Stimulated activated CD8-positive, alpha-beta memory T cell treated with anti-CD3 and anti-CD28 coated beads, Interleukin-12 subunit alpha, Interleukin-12 subunit beta, amount 100 ng/mL, for 4 hours (primary cell): ENCODE data around the gene BACE1.
"Not testable (repeated sequence)": the region's sequence is repeated elsewhere in the genome, so short reads cannot be mapped to it uniquely, and the experiment has no call there.

ENCODE experiments used
- DNase-seq: peaks from one replicate; pipeline ENCODE4 v3.0.0-alpha.2; 2020; ENCODE audit warnings: low read depth

Gene BACE1

GRCh38 chr11:117316197-117316961 is at the start of gene BACE1:
Gene BACE1 (minus strand): TSS chr11:117316256. CDS start chr11:117315795, 461 bp downstream.
- no peak for DNase-seq

GRCh38 chr11:117361432-117361831 is 45.4 kb upstream of the BACE1 start:
- DNase-seq = no peak

- no peak for DNase-seq
Measured at GRCh38 chr11:117356126-117356890, 40.3 kb upstream of the BACE1 start.

GRCh38 chr11:117354550-117354949 is 38.5 kb upstream of the BACE1 start:
- DNase-seq = no peak

- DNase-seq = no peak
Measured at GRCh38 chr11:117345039-117345438, 29.0 kb upstream of the BACE1 start.

- DNase-seq = no peak
Measured at GRCh38 chr11:117337076-117337475, 21.0 kb upstream of the BACE1 start.

GRCh38 chr11:117335399-117335798 is 19.3 kb upstream of the BACE1 start:
- no peak for DNase-seq

- DNase-seq = no peak
Measured at GRCh38 chr11:117334896-117335295, 18.8 kb upstream of the BACE1 start.

- no peak for DNase-seq
Measured at GRCh38 chr11:117333917-117334316, 17.9 kb upstream of the BACE1 start.

GRCh38 chr11:117332843-117333242 is 16.8 kb upstream of the BACE1 start:
- DNase-seq = no peak

GRCh38 chr11:117328375-117329010 is 12.4 kb upstream of the BACE1 start:
- DNase-seq = no peak

GRCh38 chr11:117327567-117328374 is 11.7 kb upstream of the BACE1 start, which contains the start of gene CEP164:
Gene CEP164 (plus strand): TSS chr11:117327854. CDS start chr11:117338587, 10,733 bp downstream.
- peak; percentile 90 for DNase-seq

GRCh38 chr11:117327255-117327566 is 11.2 kb upstream of the BACE1 start:
- not testable (repeated sequence) for DNase-seq

- no peak for DNase-seq
Measured at GRCh38 chr11:117319214-117319840, 3.3 kb upstream of the BACE1 start.

GRCh38 chr11:117318738-117319137 is 2.7 kb upstream of the BACE1 start:
- no peak for DNase-seq

- no peak for DNase-seq
Measured at GRCh38 chr11:117315285-117316196, 515 bp downstream of the BACE1 start.

GRCh38 chr11:117314840-117315239 is 1.2 kb downstream of the BACE1 start:
- no peak for DNase-seq

GRCh38 chr11:117313828-117314768 is 2.0 kb downstream of the BACE1 start:
- no peak for DNase-seq

- no peak for DNase-seq
Measured at GRCh38 chr11:117313091-117313490, 3.0 kb downstream of the BACE1 start.
